ENCODE results near the gene KSR2.

Gene KSR2

DNA sequence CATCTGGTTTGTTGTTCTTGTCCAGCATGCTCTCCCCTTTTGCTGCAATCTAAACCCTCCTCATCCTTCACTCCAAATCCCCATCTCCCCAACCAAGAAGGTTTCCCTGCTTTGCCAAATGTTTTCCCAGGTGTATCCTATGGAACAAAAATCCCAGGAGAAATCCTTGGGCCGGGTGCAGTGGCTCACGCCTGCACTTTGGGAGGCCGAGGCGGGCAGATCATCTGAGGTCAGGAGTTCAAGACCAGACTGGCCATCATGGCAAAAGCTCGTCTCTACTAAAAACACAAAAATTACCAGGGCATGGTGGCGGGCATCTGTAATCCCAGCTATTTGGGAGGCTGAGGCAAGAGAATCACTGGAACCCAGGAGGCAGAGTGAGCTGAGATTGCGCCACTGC lies 5.0 kb downstream of the KSR2 start:
- H3K4me3 ChIP-seq (ENCODE audit: low read depth, low read length), result no peak overlapping the region
- CTCF ChIA-PET, result interaction anchor here (0.6 kb wide), 2 partner anchors 19 to 94 kb away, joined by 3 read pairs; no protein-coding TSS in a partner anchor
- no peak overlapping the region for H3K27ac ChIP-seq (ENCODE audit: extremely low read depth, low read depth, low read length)
- H3K4me1 ChIP-seq (ENCODE audit: control insufficient read depth, insufficient read depth, low read length), result 0 out of 2 replicates have a peak, but pooled peaks cover 2% of the 10 kb centered on the region
- H3K9me3 ChIP-seq (ENCODE audit: control insufficient read depth, insufficient read depth, low read depth, low read length), result no peaks in the 10 kb centered on the region
- TF ChIP-seq, protein P1, sequence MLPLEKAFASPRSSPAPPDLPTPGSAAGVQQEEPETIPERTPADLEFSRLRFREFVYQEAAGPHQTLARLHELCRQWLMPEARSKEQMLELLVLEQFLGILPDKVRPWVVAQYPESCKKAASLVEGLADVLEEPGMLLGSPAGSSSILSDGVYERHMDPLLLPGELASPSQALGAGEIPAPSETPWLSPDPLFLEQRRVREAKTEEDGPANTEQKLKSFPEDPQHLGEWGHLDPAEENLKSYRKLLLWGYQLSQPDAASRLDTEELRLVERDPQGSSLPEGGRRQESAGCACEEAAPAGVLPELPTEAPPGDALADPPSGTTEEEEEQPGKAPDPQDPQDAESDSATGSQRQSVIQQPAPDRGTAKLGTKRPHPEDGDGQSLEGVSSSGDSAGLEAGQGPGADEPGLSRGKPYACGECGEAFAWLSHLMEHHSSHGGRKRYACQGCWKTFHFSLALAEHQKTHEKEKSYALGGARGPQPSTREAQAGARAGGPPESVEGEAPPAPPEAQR (tag by site-specific recombination; IDR thresholded peaks at IDR 0.05), result no peak
- TF ChIP-seq SALL2 (tag by site-specific recombination; IDR thresholded peaks at IDR 0.05; ENCODE audit: borderline replicate concordance) (no peak), ZBTB10 (tag by site-specific recombination; IDR thresholded peaks at IDR 0.05) (no peak), ZNF2 (tag by site-specific recombination; IDR thresholded peaks at IDR 0.05) (no peak), ZNF449 (tag by site-specific recombination; IDR thresholded peaks at IDR 0.05) (no peak), OSR2 (tag by site-specific recombination; IDR thresholded peaks at IDR 0.05) (no peak), ZSCAN23 (tag by site-specific recombination; IDR thresholded peaks at IDR 0.05) (no peak), ZNF37A (tag by site-specific recombination; IDR thresholded peaks at IDR 0.05) (no peak), ZNF660 (tag by site-specific recombination; IDR thresholded peaks at IDR 0.05) (no peak), IKZF3 (tag by site-specific recombination; IDR thresholded peaks at IDR 0.05) (no peak), ZNF23 (tag by site-specific recombination; IDR thresholded peaks at IDR 0.05; ENCODE audit: borderline replicate concordance) (no peak)
- POLR2A ChIA-PET, result no interaction called here
- no peaks in the 10 kb centered on the region for H3K36me3 ChIP-seq (ENCODE audit: control insufficient read depth in 2 of 2, insufficient read depth in 1 of 2, low read length in 2 of 2)

GRCh38 chr12:117936722-117937484 lies 31.9 kb downstream of the KSR2 start:
- ChIA-PET POLR2A (no interaction called here), CTCF (interaction anchor here (0.8 kb wide), 1 partner anchor 62 kb away, joined by 4 read pairs; no protein-coding TSS in a partner anchor)
- H3K36me3 ChIP-seq (ENCODE audit: control insufficient read depth in 2 of 2, insufficient read depth in 1 of 2, low read length in 2 of 2), result no peaks in the 10 kb centered on the region

GRCh38 chr12:117933545-117933944 lies 35.2 kb downstream of the KSR2 start:
- Histone ChIP-seq H3K4me1 (ENCODE audit: control insufficient read depth, insufficient read depth, low read length) (no peaks in the 10 kb centered on the region), H3K27ac (ENCODE audit: extremely low read depth, low read depth, low read length) (no peak overlapping the region), H3K9me3 (ENCODE audit: control insufficient read depth, insufficient read depth, low read depth, low read length) (no peaks in the 10 kb centered on the region), H3K4me3 (ENCODE audit: low read depth, low read length) (no peak overlapping the region), H3K36me3 (ENCODE audit: control insufficient read depth in 2 of 2, insufficient read depth in 1 of 2, low read length in 2 of 2) (no peaks in the 10 kb centered on the region)
- CTCF ChIA-PET, result interaction anchor here (0.7 to 0.9 kb wide), 2 partner anchors 14 to 78 kb away, joined by 3 to 4 read pairs; no protein-coding TSS in a partner anchor
- POLR2A ChIA-PET, result interaction anchor here (0.6 kb wide), 1 partner anchor 8 kb away, joined by 8 read pairs; no protein-coding TSS in a partner anchor
- TF ChIP-seq BCL6B (tag by site-specific recombination; IDR thresholded peaks at IDR 0.05) (no peak), ZNF114 (tag by site-specific recombination; IDR thresholded peaks at IDR 0.05) (no peak), ZNF302 (tag by site-specific recombination; IDR thresholded peaks at IDR 0.05; ENCODE audit: low read depth) (no peak), ZNF677 (tag by site-specific recombination; IDR thresholded peaks at IDR 0.05) (no peak), ZFHX2 (tag by site-specific recombination; conservative IDR thresholded peaks at IDR 0.05) (no peak), ZBTB21 (tag by site-specific recombination; IDR thresholded peaks at IDR 0.05) (no peak)

More at GRCh38 chr12:117936722-117937484, 31.9 kb downstream of the KSR2 start:
- TF ChIP-seq ZNF629 (tag by site-specific recombination; IDR thresholded peaks at IDR 0.05) (no peak), ZNF521 (tag by site-specific recombination; IDR thresholded peaks at IDR 0.05) (no peak), ZNF292 (tag by site-specific recombination; IDR thresholded peaks at IDR 0.05; ENCODE audit: borderline replicate concordance, low read depth) (no peak), ZNF501 (tag by site-specific recombination; IDR thresholded peaks at IDR 0.05) (no peak), ZNF510 (tag by site-specific recombination; IDR thresholded peaks at IDR 0.05; ENCODE audit: insufficient replicate concordance) (no peak), HOXC10 (CRISPR knock-in tag; IDR thresholded peaks at IDR 0.05) (no peak), ZNF707 (tag by site-specific recombination; IDR thresholded peaks at IDR 0.05) (no peak), ZNF133 (tag by site-specific recombination; IDR thresholded peaks at IDR 0.05) (no peak)
- H3K4me3 ChIP-seq (ENCODE audit: low read depth, low read length), result no peak overlapping the region
- H3K9me3 ChIP-seq (ENCODE audit: control insufficient read depth, insufficient read depth, low read depth, low read length), result no peaks in the 10 kb centered on the region
- H3K4me1 ChIP-seq (ENCODE audit: control insufficient read depth, insufficient read depth, low read length), result no peaks in the 10 kb centered on the region
- no peak overlapping the region for H3K27ac ChIP-seq (ENCODE audit: extremely low read depth, low read depth, low read length)

Measured in HEK293 (cell line).